Medulla oblongata (tissue), 1 donor: ENCODE data around the gene GLI3.

Experiments used
- DNase-seq: peaks from one replicate; pipeline ENCODE4 v3.0.0-alpha.2; 2015; ENCODE audit errors: extremely low spot score

Gene GLI3

GRCh38 chr7:42143711-42144600 is 93.1 kb downstream of the GLI3 start:
- DNase-seq: no peak

- DNase-seq: no peak
Measured at GRCh38 chr7:42142089-42142488, 94.9 kb downstream of the GLI3 start.

- DNase-seq: no peak
Measured at GRCh38 chr7:42139751-42140150, 97.3 kb downstream of the GLI3 start.

- DNase-seq: no peak
Measured at GRCh38 chr7:42138691-42139090, 98.3 kb downstream of the GLI3 start.

GRCh38 chr7:42137941-42138340 is 99.1 kb downstream of the GLI3 start:
- no peak for DNase-seq

- no peak for DNase-seq
Measured at GRCh38 chr7:42137431-42137830, 99.6 kb downstream of the GLI3 start.

- no peak for DNase-seq
Measured at GRCh38 chr7:42135728-42136127, 101.3 kb downstream of the GLI3 start.

GRCh38 chr7:42134276-42134876 is 102.6 kb downstream of the GLI3 start:
- DNase-seq: no peak

GRCh38 chr7:42133321-42133720 is 103.7 kb downstream of the GLI3 start:
- no peak for DNase-seq

GRCh38 chr7:42128703-42129102 is 108.3 kb downstream of the GLI3 start:
- no peak for DNase-seq

GRCh38 chr7:42127232-42127622 is 109.8 kb downstream of the GLI3 start:
- DNase-seq: no peak

- DNase-seq: no peak
Measured at GRCh38 chr7:42126475-42127231, 110.4 kb downstream of the GLI3 start.

- DNase-seq: no peak
Measured at GRCh38 chr7:42125321-42125720, 111.7 kb downstream of the GLI3 start.

- no peak for DNase-seq
Measured at GRCh38 chr7:42123716-42124115, 113.3 kb downstream of the GLI3 start.

GRCh38 chr7:42120191-42120590 is 116.8 kb downstream of the GLI3 start:
- no peak for DNase-seq

- DNase-seq: no peak
Measured at GRCh38 chr7:42117201-42117600, 119.8 kb downstream of the GLI3 start.

GRCh38 chr7:42115795-42116194 is 121.2 kb downstream of the GLI3 start:
- DNase-seq: no peak

- DNase-seq: no peak
Measured at GRCh38 chr7:42110333-42110732, 126.7 kb downstream of the GLI3 start.

- no peak for DNase-seq
Measured at GRCh38 chr7:42108803-42109528, 128.0 kb downstream of the GLI3 start.

GRCh38 chr7:42107484-42108240 is 129.3 kb downstream of the GLI3 start:
- DNase-seq: no peak

- no peak for DNase-seq
Measured at GRCh38 chr7:42106562-42106961, 130.4 kb downstream of the GLI3 start.
